Heart right ventricle (tissue), 16 donors: ENCODE data around the gene KRT73. TPM values are rescaled to one million over a fixed set of nuclear protein-coding genes. Genes with fewer than 3 reads are reported as not detected.
A peak's percentile ranks its signal among the peaks of the same experiment; 100 is the strongest.

ENCODE experiments used
- ATAC-seq, 8 donors: fragments of 200-7000 bp; cut with Tn5 transposase; one replicate each; pipeline ENCODE4 v1.9.1; 2020; ENCODE audit warnings: mild to moderate bottlenecking in 8 of 8, moderate library complexity in 8 of 8, moderate number of reproducible peaks in 1 of 8
- DNase-seq, 2 donors: peaks; one replicate each; pipeline ENCODE4 v3.0.0-alpha.2; 2020
- H3K27ac ChIP-seq, 10 donors: fragments of 200-600 bp; sonication (generic) in 2 of 10; one replicate each; pipeline versions ENCODE4 v1.5.0 to v1.8.0; 2020 to 2022; ENCODE audit warnings: mild to moderate bottlenecking in 3 of 10
- H3K27me3 ChIP-seq, 7 donors: fragments of 200-600 bp; one replicate each; pipeline ENCODE4 v1.8.0; 2021 to 2022; ENCODE audit warnings: mild to moderate bottlenecking in 2 of 7
- H3K36me3 ChIP-seq, 9 donors: fragments of 200-600 bp; sonication (generic) in 1 of 9; one replicate each; pipeline versions ENCODE4 v1.5.0 to v1.8.0; 2020 to 2022; ENCODE audit warnings: mild to moderate bottlenecking in 2 of 9
- H3K4me1 ChIP-seq, 9 donors: fragments of 200-600 bp; sonication (generic) in 1 of 9; one replicate each; pipeline versions ENCODE4 v1.5.0 to v1.8.0; 2020 to 2022; ENCODE audit warnings: mild to moderate bottlenecking in 4 of 9
- H3K4me3 ChIP-seq, 10 donors: fragments of 200-600 bp; sonication (generic) in 2 of 10; one replicate each; pipeline versions ENCODE4 v1.5.0 to v1.8.0; 2020 to 2022; ENCODE audit warnings: mild to moderate bottlenecking in 7 of 10, moderate library complexity in 2 of 10
- H3K9me3 ChIP-seq, 11 donors: fragments of 200-600 bp in 10 of 11; sonication (generic) in 2 of 11; one replicate each; pipeline versions ENCODE4 v1.5.0 to v1.8.0; 2013 to 2022; ENCODE audit warnings: mild to moderate bottlenecking in 2 of 11, control low read depth in 1 of 11, moderate library complexity in 1 of 11
- WGBS, 2 donors: extraction: QIAGEN DNeasy Blood & Tissue Kit; methylation state at CpG; one replicate each; pipeline ENCODE4 v1.1.7; 2013; ENCODE audit warnings: inconsistent platforms in 1 of 2; 5-methylcytosine and 5-hydroxymethylcytosine counted together
- intact Hi-C, 10 donors: fragments of 100-400 bp; cut with DNase I; formaldehyde crosslinking; loops; one replicate each; pipeline versions ENCODE4 v1.11.1 to v1.14.2; 2022
- polyA plus RNA-seq, 2 donors: library from polyadenylated mRNA; stranded (reverse); fragments of 200-250 nt; gene quantifications; one replicate each; pipeline ENCODE4 v1.2.3, GENCODE V29; 2013
- total RNA-seq, 10 donors: library from RNA; stranded (reverse); fragmentation: NEBNext Ultra II Directional in 3 of 10; extraction: Animal tissue kit (Norgen Biotek cat#: 25700) in 3 of 10; gene quantifications; one replicate each; pipeline versions ENCODE4 v1.2.1 to v1.2.4, GENCODE V29; 2021 to 2023
- TF ChIP-seq, protein P1 (sequence below), 9 donors: fragments of 200-600 bp; sonication (generic) in 2 of 9; IDR thresholded peaks; one replicate each; pipeline versions ENCODE4 v1.5.0 to v1.8.0; 2021 to 2022; ENCODE audit warnings: antibody characterized with exemption in 9 of 9, mild to moderate bottlenecking in 5 of 9, moderate library complexity in 1 of 9
- donor health status: Arrhythmogenic right ventricular cardiomyopathy.
- donor health status: ischemic (EF 13 %, LVEDD 7.1; RV severe dilation, severe dysfunction).
- donor health status: healthy with polysubstance abuse.
- donor health status: DM: no; HTN: yes; CAD: no.
- donor health status: DM: no; HTN: no; CAD: no.
- donor health status: ischemic (EF 25% LVEDD 6.9; RV normal size, moderate dysfunction).
- donor health status: ischemic (EF 25% LVEDD 5.7; RV mildly dilated, moderate dysfunction).
- donor health status: healthy.
- donor health status: DM: yes; HTN: yes; CAD: no.
- donor health status: Ischemic cardiomyopathy.
- donor health status: ischemic (EF 35%, LVEDD 5.7; RV mildly dilated, moderate dysfunction).
- donor health status: nonischemic (EF 11% LVEDD 7.7; RV severe dilation, severe dysfunction).
- donor health status: DM: yes; HTN: yes; CAD: no.
- donor health status: PGD.
- donor health status: ischemic (EF 29% LVEDD 5.4; RV normal size, mild dysfunction).
- donor health status: nonischemic (EF 23%, LVEDD 6.1; RV moderate dilation, normal function).

KRT73 gene
- total and polyA plus RNA-seq, 12 donors = not detected

DNA sequence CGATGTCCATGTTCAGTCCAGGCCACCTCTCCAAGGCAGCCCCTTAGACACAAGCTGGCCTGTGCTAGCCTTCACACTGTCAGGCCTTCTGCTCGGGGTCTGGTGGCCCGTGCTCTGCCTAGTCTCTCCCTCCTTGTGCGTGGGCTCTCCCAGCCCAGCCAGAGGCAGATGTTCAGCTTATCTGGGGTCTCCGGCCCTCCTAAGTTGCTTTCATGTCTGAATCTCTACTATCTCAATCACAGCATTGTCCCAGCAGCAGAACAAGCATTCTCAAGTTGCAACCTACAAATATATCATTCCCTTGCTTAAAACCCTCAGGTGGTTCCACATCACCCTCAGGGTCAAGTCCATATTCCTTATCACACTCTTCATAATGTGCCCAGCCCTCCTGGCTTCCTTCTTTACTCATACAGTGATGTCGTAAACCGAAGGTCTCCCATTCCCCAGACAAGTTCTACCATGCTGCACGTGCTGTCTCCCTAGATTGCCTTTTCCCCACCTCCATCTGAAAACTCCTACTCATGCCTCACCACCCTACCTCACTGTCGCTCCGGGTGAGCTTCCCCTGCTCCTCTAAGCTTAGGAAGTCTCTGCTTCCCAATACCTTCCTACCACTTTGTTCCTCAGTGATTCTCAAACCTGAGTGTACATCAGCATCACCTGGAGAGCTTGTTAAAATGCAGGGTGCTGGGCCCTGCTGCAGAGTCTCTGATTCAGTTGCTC, 1.5 kb downstream of the KRT73 start:
- no peak for ATAC-seq
- TF ChIP-seq, protein P1, sequence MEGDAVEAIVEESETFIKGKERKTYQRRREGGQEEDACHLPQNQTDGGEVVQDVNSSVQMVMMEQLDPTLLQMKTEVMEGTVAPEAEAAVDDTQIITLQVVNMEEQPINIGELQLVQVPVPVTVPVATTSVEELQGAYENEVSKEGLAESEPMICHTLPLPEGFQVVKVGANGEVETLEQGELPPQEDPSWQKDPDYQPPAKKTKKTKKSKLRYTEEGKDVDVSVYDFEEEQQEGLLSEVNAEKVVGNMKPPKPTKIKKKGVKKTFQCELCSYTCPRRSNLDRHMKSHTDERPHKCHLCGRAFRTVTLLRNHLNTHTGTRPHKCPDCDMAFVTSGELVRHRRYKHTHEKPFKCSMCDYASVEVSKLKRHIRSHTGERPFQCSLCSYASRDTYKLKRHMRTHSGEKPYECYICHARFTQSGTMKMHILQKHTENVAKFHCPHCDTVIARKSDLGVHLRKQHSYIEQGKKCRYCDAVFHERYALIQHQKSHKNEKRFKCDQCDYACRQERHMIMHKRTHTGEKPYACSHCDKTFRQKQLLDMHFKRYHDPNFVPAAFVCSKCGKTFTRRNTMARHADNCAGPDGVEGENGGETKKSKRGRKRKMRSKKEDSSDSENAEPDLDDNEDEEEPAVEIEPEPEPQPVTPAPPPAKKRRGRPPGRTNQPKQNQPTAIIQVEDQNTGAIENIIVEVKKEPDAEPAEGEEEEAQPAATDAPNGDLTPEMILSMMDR (IDR thresholded peaks at IDR 0.05) = no peak
- H3K27ac ChIP-seq = no peak overlapping the region
- H3K27me3 ChIP-seq = peaks cover 0 to 56% (median 14%) of the 10 kb centered on the region in 7 donors
- H3K9me3 ChIP-seq = no peaks in the 10 kb centered on the region
- DNase-seq = no peak
- no peaks in the 10 kb centered on the region for H3K36me3 ChIP-seq
- no peak overlapping the region for H3K4me3 ChIP-seq
- intact Hi-C loops = no loop called here
- H3K4me1 ChIP-seq = no peaks in the 10 kb centered on the region
- 69 to 77% methylated on average over 10 of the region's 10 CpGs for WGBS, 2 donors

DNA sequence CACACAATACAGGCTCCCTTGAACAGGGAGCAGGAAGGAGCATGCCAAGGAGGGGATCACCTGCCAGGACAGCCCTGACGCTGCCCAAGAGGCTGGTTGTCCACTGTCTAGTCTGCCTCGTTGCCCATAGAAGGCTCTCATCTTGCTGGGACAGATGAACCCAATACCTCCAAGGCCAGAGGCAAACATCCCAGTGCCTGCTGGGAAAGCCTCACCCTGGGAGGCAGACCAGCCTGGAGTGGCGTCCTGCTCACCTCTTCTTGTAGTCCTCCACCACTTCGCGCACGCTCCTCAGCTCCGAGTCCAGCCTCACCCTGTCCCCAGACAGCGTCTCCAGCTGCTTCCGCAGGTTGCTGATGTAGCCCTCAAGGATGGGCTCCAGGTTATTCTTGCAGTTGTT, 2.4 kb downstream of the KRT73 start:
- TF ChIP-seq, protein P1 (IDR thresholded peaks at IDR 0.05) = no peak
- 85 to 87% methylated on average over 9 of the region's 9 CpGs for WGBS, 2 donors
- DNase-seq (no peak), ATAC-seq (peak in 1 of 8 donors; percentile 18)
- intact Hi-C loops = no loop called here
- Histone ChIP-seq H3K27me3 (peaks cover 0 to 58% (median 24%) of the 10 kb centered on the region in 7 donors), H3K9me3 (no peaks in the 10 kb centered on the region), H3K4me1 (no peaks in the 10 kb centered on the region), H3K36me3 (no peaks in the 10 kb centered on the region), H3K4me3 (no peak overlapping the region), H3K27ac (no peak overlapping the region)

- H3K27me3 ChIP-seq = peaks cover 0 to 58% (median 26%) of the 10 kb centered on the region in 7 donors
- WGBS, 2 donors = 56 to 60% methylated on average over 6 of the region's 6 CpGs
- H3K4me3 ChIP-seq = no peak overlapping the region
Observed at GRCh38 chr12:52615208-52615868, 3.0 kb downstream of the KRT73 start.

DNA sequence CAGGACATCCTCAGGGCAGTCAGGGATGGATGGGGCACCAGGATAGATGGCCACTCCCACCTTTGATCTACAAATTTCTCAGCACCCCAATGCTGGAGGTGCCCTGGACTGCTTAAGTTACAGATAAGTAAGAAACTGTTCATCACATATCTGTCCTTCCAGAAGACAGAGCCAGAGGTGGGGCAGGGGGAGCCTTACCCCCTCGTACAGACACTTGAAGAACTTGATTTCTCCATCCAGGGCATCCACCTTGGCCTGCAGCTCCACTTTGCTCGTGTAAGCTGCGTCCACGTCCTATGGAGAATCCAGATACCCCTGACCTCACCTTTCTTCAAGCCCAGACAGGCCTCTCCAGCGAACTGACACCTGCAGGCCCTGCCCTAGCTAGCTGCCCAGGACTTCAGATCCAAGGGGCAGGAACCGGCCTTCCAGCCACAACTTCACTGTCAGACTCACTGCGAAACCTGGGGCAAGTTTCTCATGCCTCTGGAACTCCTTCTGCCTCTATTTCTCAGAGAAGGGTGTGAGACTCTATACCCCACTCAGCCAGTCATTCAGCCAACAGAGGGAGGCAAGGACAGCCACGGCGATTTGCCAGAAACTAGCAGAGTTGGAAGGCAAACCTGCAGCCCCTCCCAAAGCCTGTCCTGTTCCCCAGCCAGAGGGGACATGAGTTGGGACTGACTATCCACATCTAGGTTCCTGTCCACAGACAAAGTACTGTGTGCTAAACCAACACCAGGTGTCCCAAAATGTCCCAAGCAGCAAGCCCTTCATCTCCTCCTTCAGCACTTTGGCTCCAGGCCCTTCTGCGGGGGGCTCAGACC, 3.8 kb downstream of the KRT73 start:
- TF ChIP-seq, protein P1 (IDR thresholded peaks at IDR 0.05) = no peak
- DNase-seq (no peak), ATAC-seq (no peak)
- no peaks in the 10 kb centered on the region for H3K36me3 ChIP-seq
- 85 to 90% methylated on average over 10 of the region's 10 CpGs for WGBS, 2 donors
- intact Hi-C loops = no loop called here
- H3K27ac ChIP-seq = no peak overlapping the region
- no peak overlapping the region for H3K4me3 ChIP-seq
- no peaks in the 10 kb centered on the region for H3K9me3 ChIP-seq
- H3K27me3 ChIP-seq = peaks cover 0 to 61% (median 29%) of the 10 kb centered on the region in 7 donors
- no peaks in the 10 kb centered on the region for H3K4me1 ChIP-seq

More at GRCh38 chr12:52615208-52615868, 3.0 kb downstream of the KRT73 start:
- Histone ChIP-seq H3K27ac (no peak overlapping the region), H3K36me3 (no peaks in the 10 kb centered on the region), H3K4me1 (no peaks in the 10 kb centered on the region), H3K9me3 (no peaks in the 10 kb centered on the region)
- no peak for DNase-seq
- no peak for ATAC-seq
- intact Hi-C loops = no loop called here
- TF ChIP-seq, protein P1 (IDR thresholded peaks at IDR 0.05) = no peak
